ENCODE data around the gene TMEM259.

TMEM259 gene

DNA sequence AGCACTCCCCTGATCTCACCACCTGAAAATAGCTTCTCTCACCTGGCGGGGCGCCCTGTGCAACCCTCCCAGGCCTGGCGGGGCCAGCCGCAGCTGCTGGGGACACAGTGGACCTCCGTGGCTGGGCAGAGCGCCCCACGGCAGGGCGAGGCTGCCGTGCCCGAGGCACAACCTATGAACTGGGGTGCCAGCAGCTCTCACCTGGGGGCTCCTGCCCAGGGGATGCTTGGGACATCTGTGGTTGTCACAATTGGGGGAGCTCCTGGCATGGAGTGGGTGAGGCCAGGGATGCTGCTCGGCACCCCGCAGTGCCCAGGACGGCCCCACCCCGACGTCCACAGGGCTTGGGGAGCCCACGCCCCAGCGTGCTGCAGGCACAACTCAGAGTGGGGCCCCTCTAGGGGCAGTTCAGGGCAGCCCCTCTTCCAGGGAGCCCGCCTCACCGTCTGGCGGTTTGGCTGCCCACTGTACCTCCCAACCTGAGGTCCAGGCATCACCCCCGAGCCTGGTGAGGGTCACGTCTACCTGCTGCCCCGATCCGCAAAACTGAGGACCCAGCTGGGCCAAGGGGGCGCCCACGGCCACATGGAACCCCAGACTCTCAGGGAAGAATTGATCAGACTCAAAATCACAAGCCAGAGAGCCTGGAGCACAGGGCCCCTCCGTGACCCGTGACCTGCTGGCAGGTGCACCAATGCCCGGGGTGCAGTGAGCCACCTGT lies 5.7 kb downstream of the TMEM259 start:
- DNase-seq, result no peak

DNA sequence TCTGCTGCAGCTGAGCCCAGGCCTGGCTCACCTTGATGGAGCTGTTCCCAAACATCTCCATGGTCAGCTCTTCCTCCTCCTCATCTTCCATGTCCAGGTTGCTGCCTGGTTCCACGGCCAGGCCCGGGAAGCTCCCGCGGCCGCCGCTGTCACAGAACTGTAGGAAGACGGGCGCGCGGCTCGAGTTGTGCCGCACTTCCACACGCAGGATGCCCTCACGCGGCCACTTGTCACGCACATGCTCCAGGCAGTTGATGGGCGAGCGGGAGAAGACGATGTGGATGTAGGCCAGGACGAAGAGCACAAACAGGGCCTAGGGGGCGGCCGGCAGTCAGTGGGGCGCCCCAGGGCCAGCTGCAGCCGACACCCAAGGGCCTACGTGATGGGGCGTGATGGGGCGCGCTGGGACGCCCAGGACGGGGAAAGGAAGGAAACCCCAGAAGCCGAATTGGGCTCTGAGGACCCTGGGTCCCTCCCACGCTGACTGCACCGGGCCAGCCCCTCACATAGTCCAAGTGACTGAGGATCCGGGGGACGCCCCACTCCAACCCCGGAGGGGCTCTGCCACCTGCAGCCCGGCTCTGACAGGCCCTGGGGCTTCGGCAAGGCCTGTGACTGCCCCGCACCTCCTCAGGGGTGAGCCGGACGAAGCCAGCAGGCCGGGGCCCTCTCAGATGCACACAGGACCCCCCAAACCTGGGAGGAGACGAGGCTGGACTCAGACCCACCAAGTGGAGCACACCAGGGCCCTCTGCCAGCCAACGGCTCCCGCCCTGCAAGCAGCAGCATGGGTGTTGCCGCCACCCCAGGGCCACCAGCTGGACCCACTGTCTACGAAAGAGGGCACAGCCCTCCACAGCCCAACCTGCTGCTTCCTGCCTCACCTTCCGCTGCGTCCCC lies 6.5 kb downstream of the TMEM259 start:
- no peak for DNase-seq

DNA sequence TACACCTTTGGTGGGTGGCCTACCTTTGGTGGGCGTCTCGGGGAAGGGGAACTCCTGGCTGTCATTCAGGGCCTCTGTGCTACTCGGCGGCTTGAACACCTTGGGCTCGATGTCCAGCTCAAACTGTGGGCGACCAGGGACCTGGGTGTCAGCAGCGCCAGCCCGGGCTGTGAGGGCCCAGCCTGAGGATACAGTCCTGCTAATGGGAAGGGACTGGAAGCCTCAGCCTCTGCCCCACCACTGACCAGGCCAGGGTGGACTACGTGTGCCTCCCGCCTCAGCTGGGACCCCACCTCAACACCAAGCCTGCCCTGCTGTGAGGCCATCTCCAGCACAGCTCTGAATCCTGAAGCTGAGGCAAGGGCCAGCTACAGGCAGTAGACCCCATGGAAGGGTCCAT lies 7.7 kb downstream of the TMEM259 start:
- DNase-seq, result no peak

DNA sequence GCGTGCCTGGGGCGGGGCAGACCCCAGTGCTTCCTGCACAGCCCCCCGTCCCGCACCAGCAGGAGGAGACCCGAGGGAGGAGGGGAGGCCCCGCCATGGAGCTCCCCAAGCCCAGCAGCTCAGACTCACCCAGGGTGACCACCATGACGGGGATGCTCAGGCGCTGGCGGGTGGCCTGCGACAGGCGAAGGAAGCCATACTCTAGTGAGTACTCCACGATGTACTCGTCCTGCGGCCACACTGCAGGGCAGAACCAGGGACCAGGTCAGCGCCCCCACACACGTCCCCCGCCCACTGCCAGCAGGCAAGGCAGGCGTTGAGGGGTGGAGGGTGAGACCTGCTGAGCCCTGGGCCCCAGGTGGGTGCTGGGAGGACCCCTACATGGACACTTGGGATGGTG lies 8.6 kb downstream of the TMEM259 start:
- no peak for DNase-seq

DNA sequence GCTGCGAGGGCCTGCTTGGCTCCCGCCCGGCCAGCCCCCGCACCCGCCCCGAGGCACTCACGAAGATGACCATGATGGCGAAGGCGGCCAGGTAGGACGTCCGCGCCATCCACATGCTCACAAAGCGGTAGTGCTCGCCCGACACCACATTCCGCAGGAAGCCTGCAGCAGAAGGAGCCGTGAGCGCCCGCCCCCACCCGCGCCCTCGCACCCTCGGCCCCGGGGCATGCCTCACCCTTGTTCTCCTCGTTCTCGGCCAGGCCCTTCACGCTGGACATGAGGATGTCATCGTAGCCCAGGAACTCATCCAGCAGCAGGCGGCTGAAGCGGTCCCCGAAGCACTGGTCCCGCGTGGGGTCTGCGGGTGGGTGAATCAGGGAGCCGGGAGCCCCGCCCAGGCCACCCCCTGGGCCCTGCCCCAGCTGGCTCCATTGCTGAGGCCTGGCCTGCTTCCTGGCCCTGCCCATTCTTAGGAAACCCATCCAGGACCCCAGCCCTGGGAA lies 9.0 kb downstream of the TMEM259 start:
- DNase-seq, result no peak

DNA sequence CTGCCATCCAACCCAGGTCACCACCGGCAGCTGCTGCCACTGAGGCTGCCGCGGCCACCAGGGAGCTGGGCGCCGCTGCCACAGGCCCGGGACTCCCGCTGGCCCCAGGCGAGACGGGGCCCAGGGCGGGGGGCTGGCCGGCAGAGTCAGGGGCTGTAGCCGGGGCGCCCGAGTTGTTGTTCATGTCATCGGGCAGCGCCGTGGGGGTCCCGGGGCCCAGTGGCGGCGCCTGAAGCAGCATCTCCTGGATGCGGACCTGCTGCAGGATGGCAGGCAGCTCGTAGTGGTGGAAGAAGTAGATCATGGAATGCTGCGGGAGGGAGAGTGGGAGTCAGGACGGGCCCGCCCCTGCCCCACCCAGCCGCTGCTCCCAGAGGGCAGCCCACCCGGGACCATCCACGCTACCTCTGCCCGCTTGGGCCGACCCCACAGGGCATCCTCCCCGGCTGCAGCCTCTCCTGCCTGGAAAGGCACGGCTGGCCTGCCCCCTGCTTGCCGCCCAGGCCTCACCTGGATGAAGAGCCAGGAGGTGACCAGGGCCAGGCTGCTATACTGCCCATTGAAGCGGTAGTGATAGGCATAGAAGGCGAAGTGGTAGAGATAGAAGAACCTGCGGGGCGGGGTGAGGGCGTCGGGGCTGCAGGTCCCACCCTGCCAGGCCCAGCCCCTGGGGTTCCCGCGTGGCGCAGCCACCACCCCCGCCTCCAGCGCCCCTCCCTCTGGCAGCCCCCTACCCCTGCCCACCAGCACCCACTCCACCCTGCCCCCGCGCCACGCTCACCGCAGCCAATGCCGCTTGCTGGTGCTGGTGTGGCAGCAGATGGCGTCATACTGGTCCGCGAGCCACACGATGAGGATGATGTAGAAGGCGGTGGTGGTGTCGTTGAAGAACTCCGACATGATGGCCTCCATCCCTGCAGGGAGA lies 10.1 kb downstream of the TMEM259 start:
- no peak for DNase-seq

DNA sequence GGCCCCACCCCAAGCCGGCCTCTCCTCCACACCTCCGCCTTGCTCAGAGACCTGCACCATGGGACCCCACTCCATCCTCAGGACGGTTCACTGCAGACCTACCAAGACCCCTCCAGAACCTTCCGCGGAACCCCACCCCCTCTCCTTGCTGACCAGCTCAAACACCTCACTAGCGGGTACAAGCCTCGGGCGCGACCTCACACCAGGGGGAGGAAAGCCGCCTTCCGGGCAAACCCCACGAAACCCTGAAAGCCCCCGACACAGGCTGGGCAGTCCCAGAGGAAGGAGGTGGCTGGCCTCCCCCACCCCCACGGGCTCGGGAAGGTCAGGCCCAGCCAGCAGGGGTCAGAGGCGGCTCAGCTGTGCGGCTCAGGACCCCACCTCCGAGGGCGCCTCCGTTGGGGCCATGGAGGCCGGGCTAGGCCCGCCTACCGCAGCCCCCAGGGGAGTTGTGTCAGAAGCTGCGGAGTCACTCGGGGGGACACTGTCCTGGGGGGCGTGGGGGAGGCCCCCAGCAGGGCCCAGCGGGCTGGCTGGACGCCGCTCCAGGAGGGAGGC lies 10.9 kb downstream of the TMEM259 start:
- DNase-seq, result no peak

DNA sequence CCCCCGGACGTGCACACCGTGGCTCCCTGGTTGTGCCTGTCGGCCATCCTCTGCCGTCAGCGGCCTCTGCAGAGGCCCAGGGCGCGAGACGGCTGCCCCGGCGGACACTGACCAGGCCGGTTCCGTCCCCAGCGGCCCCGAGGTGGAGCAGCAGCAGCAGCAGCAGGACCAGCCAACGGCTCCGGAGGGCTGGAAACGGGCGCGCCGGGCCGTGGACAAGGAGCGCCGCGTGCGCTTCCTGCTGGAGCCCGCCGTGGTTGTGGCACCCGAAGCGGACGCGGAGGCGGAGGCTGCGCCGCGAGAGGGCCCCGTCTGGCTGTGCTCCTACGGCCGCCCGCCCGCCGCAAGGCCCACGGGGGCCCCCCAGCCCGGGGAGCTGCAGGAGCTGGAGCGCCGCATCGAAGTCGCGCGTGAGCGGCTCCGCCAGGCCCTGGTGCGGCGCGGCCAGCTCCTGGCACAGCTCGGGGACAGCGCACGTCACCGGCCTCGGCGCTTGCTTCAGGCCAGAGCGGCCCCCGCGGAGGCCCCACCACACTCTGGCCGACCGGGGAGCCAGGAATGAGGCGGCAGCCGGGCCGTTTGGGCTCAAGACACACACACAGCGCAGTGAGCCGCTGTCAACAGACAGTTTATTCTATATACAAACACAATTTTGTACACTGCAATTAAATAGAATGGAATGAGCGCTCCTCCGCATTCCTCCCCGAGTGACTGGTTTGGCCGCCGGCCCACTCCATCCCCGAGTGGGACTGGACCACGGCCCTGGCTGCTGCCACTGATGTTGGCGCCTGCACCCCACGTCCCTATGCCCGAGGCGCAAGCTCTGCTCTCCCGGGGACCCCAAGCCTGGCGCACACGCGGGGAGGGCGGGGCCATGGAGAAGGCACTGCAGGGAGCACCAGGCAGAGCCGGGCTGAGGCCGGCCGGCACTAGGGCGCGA lies 11.6 kb downstream of the TMEM259 start:
- DNase-seq, result no peak

DNA sequence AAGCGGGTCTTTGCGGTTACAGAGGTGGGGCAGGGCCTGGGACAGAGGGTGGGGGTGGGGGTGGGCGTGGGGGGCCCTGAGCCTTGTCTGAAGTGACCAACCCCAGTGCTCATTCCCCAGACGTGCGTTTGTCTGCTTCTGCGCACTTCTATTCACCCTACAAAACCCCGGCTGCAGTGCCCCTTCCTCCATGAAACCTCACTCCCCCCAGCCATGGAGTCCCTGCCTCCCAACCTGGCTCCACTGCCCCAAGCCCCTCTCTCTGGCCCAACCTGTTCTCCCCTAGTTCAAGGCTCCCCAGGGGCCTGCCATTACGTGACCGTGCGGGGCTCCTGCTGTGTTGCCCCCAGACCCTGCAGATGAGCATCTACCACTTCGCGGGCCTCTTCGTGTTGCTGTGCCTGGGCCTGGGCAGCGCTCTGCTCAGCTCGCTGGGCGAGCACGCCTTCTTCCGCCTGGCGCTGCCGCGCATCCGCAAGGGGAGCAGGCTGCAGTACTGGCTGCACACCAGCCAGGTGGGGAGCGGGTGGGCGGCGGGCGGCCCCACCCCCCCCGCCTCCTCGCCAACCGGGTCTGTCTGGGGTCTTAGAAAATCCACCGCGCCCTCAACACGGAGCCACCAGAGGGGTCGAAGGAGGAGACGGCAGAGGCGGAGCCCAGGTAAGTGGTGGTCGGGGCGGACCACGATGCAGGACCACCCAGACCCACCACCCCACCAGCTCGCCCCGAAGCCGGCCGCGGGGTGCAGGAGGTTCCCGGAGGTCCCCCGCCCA lies 12.5 kb downstream of the TMEM259 start:
- no peak for DNase-seq

DNA sequence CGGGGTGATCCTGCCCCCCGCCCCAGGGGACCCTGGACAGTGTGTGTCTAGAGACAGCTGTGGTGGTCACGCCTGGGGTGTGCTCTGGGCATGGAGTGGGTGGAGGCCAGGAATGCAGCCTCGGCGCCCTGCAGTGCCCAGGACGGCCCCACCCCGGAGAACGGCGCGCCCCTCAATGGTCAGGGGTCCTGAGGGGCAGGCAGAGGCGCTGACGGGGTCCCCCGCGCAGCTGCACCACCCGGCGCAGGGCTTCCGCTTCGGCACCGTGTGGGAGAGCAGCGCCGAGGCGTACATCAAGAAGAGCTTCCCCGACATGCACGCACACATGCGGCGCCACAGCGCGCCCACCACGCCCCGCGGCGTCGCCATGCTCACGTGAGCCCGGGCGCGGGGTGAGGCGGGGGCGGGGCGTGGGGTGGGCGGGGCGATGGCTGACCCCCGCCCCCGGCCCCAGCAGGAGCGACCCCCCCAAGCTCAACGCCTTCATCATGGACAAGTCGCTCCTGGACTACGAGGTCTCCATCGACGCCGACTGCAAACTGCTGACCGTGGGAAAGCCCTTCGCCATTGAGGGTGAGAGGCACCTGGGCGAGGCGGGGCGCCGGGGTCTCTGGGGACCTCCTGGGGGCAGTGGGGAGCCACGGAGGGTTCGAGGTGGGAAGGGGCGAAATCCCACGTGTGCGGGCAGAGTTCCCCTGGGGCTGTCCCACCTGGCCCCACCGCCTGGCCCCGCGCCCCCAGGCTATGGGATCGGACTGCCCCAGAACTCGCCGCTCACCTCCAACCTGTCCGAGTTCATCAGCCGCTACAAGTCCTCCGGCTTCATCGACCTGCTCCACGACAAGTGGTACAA lies 13.3 kb downstream of the TMEM259 start:
- DNase-seq, result no peak

DNA sequence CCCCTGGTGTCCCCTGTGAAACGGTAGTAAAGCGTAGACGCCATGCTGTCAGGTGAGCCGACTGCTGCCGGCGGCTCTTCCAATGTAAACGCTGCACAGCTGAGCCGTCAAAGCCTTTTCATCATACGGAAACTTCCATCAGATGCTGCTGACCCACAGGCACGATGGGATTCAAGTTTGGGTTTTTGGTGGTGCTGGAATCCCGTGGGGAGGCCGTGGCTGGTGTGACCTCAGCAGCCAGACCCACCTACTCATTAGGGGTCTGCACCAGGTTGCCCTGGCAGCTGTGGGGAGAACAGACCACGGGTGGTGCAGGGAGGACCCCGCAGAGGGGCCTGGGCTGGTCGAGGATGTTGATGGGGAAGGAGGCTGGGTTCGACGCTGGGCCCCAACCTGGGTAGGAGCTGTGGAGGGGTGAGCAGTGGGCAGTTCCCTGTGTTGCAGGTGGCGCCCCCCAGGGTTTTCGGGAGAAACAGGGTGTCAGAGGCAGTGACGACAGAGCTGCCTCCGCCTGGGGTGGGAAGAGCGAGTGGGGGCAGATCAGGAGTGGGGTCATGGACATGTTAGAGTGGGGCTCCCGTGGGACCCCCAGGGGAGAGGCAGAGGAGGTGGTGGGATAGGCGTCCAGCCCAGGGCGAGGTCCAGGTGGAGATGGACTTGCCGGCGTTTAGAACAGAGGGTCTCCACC lies 14.1 kb downstream of the TMEM259 start:
- DNase-seq, result no peak

DNA sequence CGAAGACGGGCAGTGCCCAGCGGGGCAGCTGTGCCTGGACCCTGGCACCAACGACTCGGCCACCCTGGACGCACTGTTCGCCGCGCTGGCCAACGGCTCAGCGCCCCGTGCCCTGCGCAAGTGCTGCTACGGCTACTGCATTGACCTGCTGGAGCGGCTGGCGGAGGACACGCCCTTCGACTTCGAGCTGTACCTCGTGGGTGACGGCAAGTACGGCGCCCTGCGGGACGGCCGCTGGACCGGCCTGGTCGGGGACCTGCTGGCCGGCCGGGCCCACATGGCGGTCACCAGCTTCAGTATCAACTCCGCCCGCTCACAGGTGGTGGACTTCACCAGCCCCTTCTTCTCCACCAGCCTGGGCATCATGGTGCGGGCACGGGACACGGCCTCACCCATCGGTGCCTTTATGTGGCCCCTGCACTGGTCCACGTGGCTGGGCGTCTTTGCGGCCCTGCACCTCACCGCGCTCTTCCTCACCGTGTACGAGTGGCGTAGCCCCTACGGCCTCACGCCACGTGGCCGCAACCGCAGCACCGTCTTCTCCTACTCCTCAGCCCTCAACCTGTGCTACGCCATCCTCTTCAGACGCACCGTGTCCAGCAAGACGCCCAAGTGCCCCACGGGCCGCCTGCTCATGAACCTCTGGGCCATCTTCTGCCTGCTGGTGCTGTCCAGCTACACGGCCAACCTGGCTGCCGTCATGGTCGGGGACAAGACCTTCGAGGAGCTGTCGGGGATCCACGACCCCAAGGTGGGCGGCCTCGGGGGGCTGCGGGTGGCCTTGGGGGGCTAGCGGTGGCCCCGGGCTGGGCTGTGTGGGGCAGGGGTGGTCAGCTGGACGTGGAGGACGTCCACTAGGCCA lies 15.9 kb downstream of the TMEM259 start:
- DNase-seq, result no peak

DNA sequence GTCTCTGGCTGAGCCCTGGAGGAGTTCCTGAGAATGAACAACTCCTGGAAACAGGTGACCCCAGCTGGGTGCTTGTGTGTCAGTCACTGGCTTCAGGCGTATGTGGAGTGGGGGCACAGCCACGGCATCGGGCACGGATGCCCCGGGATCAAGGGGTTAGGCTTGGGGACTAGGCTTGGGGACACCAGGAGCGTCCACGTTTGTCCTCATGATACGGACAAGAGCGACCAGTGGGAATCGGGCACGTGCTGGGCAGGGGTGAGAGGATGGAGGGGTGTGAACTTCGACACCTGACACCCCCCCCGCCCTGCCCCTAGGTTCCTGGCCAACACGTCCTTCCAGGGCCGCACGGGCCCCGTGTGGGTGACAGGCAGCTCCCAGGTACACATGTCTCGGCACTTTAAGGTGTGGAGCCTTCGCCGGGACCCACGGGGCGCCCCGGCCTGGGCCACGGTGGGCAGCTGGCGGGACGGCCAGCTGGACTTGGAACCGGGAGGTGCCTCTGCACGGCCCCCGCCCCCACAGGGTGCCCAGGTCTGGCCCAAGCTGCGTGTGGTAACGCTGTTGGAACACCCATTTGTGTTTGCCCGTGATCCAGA lies 16.6 kb downstream of the TMEM259 start:
- DNase-seq, result no peak

DNA sequence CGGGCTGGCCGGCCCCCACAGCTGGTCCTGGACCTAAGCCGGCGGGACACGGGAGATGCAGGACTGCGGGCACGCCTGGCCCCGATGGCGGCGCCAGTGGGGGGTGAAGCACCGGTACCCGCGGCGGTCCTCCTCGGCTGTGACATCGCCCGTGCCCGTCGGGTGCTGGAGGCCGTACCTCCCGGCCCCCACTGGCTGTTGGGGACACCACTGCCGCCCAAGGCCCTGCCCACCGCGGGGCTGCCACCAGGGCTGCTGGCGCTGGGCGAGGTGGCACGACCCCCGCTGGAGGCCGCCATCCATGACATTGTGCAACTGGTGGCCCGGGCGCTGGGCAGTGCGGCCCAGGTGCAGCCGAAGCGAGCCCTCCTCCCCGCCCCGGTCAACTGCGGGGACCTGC lies 17.6 kb downstream of the TMEM259 start:
- DNase-seq, result no peak

DNA sequence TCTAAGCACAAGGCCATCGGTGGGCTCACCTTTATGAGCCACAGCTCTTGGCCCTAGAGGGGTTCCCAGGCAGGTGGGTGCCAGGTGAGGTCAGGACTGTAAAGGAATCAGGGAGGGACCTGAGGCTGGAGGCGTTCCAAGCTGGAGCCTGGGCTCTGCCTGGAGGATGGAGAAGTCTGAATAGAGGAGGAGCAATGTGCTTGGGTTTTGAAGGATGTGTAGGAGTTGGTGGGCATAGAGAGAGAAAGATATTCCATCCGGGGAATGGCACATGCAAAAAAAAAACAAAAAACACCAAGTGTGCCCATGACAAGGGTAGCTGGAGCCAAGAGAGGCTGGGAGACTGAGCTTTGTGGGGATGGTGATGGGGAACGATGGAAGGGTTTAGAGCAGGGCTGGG lies 18.3 kb downstream of the TMEM259 start:
- DNase-seq, result no peak

DNA sequence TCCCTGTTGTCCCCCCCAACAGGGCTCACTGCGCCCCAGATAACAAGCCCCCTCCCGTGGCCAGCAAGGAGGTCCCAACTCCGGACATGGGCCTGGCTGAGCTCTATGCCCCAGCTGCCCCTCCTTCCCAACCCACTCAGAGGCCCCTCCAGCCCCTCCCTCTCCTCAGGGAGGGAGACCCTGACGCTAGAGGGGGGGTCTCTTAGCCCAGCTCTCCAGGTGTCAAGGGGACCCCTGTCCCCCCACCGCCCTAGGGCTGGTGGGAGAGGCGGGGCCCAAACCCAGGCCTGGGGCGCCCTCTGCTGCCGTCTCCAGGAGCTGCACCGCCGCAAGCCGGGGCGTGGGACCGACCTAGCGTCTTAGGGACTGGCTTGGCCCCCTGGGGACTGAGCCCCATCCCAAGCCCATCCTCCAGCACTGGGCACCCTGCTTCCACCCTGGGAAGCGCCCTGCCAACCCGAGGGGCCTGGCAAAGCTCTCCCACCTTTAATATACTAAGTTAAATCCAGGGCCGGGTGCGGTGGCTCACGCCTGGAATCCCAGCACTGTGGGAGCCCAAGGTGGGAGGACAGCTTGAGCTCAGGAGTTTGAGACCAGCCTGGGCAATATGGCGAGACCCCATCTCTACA lies 19.3 kb downstream of the TMEM259 start:
- DNase-seq, result no peak

Data from NCI-H524 treated with DMSO at 0.1 percent for 48 hours (cell line).